DND-41 (cell line): ENCODE data around the gene FGA.

Source experiments
- ATAC-seq: fragments of 200-7000 bp; cut with Tn5 transposase; 3 replicates; pipeline ENCODE4 v1.9.1; 2021; ENCODE audit warnings: low read depth; ENCODE audit not compliant: insufficient read depth
- DNase-seq: peaks from one replicate; pipeline ENCODE4 v3.0.0-alpha.2; 2020
- H2AFZ ChIP-seq: 2 replicates; pipeline ENCODE4 v1.6.0; 2012; ENCODE audit warnings: low read depth, low read length
- H3K27ac ChIP-seq: 2 replicates; pipeline ENCODE4 v1.5.1; 2012; ENCODE audit warnings: low read length, inconsistent platforms
- H3K27me3 ChIP-seq: fragments of 200-600 bp; sonication (generic); 2 replicates; pipeline ENCODE4 v1.6.0; 2012; ENCODE audit warnings: low read length, mild to moderate bottlenecking, inconsistent platforms; ENCODE audit not compliant: insufficient read depth, poor library complexity
- H3K36me3 ChIP-seq: 2 replicates; pipeline ENCODE4 v1.5.1; 2012; ENCODE audit warnings: low read length, inconsistent platforms; ENCODE audit not compliant: insufficient read depth
- H3K4me1 ChIP-seq: 2 replicates; pipeline ENCODE4 v1.5.1; 2012; ENCODE audit warnings: mild to moderate bottlenecking, low read length; ENCODE audit not compliant: insufficient read depth
- H3K4me2 ChIP-seq: 2 replicates; pipeline ENCODE4 v1.6.0; 2012; ENCODE audit warnings: mild to moderate bottlenecking, moderate library complexity, low read length, inconsistent platforms; ENCODE audit not compliant: insufficient read depth
- H3K4me3 ChIP-seq, 2 experiments: fragments of 200-600 bp in 1 of 2; shearing (Covaris generic) in 1 of 2; 2 replicates each; pipeline ENCODE4 v1.5.1; 2012 to 2016; ENCODE audit warnings: inconsistent platforms in 2 of 2, low read length in 2 of 2, mild to moderate bottlenecking in 2 of 2, low read depth in 1 of 2, moderate library complexity in 1 of 2
- H3K79me2 ChIP-seq: 2 replicates; pipeline ENCODE4 v1.6.0; 2012; ENCODE audit warnings: low read length, inconsistent platforms; ENCODE audit not compliant: insufficient read depth
- H3K9ac ChIP-seq: 2 replicates; pipeline ENCODE4 v1.6.0; 2012; ENCODE audit warnings: low read depth, mild to moderate bottlenecking, inconsistent platforms, low read length, moderate library complexity
- H3K9me3 ChIP-seq: 2 replicates; pipeline ENCODE4 v1.5.1; 2012; ENCODE audit warnings: low read length, moderate library complexity, mild to moderate bottlenecking, inconsistent platforms; ENCODE audit not compliant: insufficient read depth, severe bottlenecking
- H4K20me1 ChIP-seq: 2 replicates; pipeline ENCODE4 v1.6.0; 2012; ENCODE audit warnings: low read length; ENCODE audit not compliant: insufficient read depth
- CTCF ChIP-seq: IDR thresholded peaks from 2 replicates; pipeline ENCODE4 v1.5.1; 2012; ENCODE audit warnings: borderline replicate concordance, low read length, moderate library complexity, mild to moderate bottlenecking; ENCODE audit not compliant: poor library complexity, severe bottlenecking; ENCODE audit errors: extremely low read depth
- EZH2 ChIP-seq: IDR thresholded peaks from 3 replicates; pipeline ENCODE4 v1.6.1; 2012; ENCODE audit warnings: borderline replicate concordance, low read depth, mild to moderate bottlenecking, moderate library complexity, low read length, inconsistent platforms; ENCODE audit not compliant: severe bottlenecking

Gene FGA

DNA sequence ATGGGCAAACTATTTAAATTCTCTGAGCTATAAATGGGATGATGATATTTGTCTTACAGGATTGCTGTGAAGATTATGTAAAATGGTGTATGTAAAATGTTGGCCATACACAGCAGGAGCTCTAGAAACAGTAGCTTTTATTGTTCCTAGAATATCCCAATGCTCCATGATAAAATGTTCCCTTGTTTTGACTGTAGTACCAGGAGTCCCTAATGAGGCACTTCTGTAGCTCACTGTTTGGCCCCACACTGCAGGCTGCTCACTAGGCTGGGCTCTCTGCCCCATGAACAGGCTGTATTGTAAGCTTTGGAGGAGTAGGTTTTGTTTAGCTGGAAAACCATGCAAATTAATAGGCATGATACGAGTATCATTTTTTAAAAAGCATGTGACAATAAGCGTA lies 3.3 kb upstream of the FGA start:
- Histone ChIP-seq H3K27me3 (peaks cover 10% of the 10 kb centered on the region), H3K4me1 (no peaks in the 10 kb centered on the region), H3K9me3 (no peaks in the 10 kb centered on the region), H3K27ac (no peak overlapping the region), H3K36me3 (no peaks in the 10 kb centered on the region), H3K4me2 (no peak overlapping the region), H3K79me2 (no peaks in the 10 kb centered on the region), H3K4me3 (no peak overlapping the region), H3K9ac (no peak overlapping the region), H4K20me1 (no peaks in the 10 kb centered on the region), H2AFZ (no peak overlapping the region)
- ATAC-seq (no peak), DNase-seq (no peak)
- TF ChIP-seq EZH2, result no peak
- no peak for TF ChIP-seq CTCF

GRCh38 chr4:154591890-154592289 lies 1.3 kb upstream of the FGA start:
- no peak overlapping the region for H3K9ac ChIP-seq
- H3K27me3 ChIP-seq, result peaks cover 15% of the 10 kb centered on the region
- H3K36me3 ChIP-seq, result no peaks in the 10 kb centered on the region
- H4K20me1 ChIP-seq, result no peaks in the 10 kb centered on the region
- H3K27ac ChIP-seq, result no peak overlapping the region
- H3K4me3 ChIP-seq, result no peak overlapping the region
- DNase-seq (no peak), ATAC-seq (no peak)
- H3K9me3 ChIP-seq, result no peaks in the 10 kb centered on the region
- H2AFZ ChIP-seq, result no peak overlapping the region
- no peaks in the 10 kb centered on the region for H3K4me1 ChIP-seq
- TF ChIP-seq CTCF, result no peak
- no peak for TF ChIP-seq EZH2
- no peak overlapping the region for H3K4me2 ChIP-seq
- no peaks in the 10 kb centered on the region for H3K79me2 ChIP-seq

DNA sequence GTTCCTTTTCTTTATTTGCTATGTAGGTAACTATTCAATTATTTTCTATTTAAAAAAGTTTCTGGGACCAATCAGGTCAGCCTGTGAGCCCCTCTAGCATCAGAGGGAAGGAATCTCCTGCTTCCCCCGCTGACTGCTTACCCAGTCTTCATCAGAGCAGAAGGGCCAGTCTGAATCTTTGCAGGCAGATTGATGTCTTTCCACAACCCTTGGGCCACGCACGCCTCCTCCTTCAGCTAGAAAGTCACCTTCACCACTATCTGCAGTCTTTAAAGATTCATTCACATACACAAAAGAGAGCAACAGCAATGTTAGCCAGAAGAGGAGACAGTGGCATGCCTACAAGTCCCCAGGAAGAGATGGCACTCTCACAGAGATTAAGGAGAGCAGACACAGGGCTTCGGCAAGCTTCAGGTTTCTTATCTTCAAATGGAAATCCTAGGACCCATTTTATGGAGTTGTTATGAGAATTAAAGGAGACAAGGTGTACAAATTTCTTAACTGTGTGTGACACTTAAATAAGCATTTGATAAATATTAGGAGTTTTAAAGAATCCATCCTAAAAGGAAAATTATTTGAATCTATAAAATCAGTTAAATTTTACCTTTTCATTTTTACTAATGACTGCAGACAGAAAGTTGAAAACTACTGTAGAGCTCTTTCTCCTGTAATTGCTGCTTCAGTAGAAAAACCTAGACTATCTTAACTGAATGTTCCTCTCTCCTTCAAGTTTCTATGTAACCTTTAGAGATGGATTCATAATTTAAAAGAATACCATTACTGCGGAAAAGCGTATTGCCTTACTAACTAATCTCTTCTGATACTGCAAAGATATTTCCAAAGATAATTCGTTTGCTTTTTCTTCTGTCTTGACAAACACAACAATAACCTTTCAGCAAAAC lies 995 bp downstream of the FGA start:
- H2AFZ ChIP-seq, result no peak overlapping the region
- DNase-seq, result no peak
- TF ChIP-seq EZH2 (no peak), CTCF (no peak)
- H3K9me3 ChIP-seq, result no peaks in the 10 kb centered on the region
- peaks cover 15% of the 10 kb centered on the region for H3K27me3 ChIP-seq
- no peaks in the 10 kb centered on the region for H3K36me3 ChIP-seq
- H3K27ac ChIP-seq, result no peak overlapping the region
- H3K4me1 ChIP-seq, result no peaks in the 10 kb centered on the region
- ATAC-seq, result no peak
- H3K4me3 ChIP-seq, result no peak overlapping the region
- H3K4me2 ChIP-seq, result no peak overlapping the region
- no peak overlapping the region for H3K9ac ChIP-seq
- H3K79me2 ChIP-seq, result no peaks in the 10 kb centered on the region
- no peaks in the 10 kb centered on the region for H4K20me1 ChIP-seq

GRCh38 chr4:154588198-154588597 lies 2.3 kb downstream of the FGA start:
- H3K4me3 ChIP-seq, result no peak overlapping the region
- H3K27me3 ChIP-seq, result peaks cover 12% of the 10 kb centered on the region
- no peaks in the 10 kb centered on the region for H4K20me1 ChIP-seq
- no peaks in the 10 kb centered on the region for H3K36me3 ChIP-seq
- H3K79me2 ChIP-seq, result no peaks in the 10 kb centered on the region
- H3K4me2 ChIP-seq, result no peak overlapping the region
- no peak for DNase-seq
- H2AFZ ChIP-seq, result no peak overlapping the region
- no peaks in the 10 kb centered on the region for H3K9me3 ChIP-seq
- H3K9ac ChIP-seq, result no peak overlapping the region
- no peak for ATAC-seq
- no peak overlapping the region for H3K27ac ChIP-seq
- H3K4me1 ChIP-seq, result no peaks in the 10 kb centered on the region
- TF ChIP-seq CTCF, result no peak
- TF ChIP-seq EZH2, result no peak
